ENCODE data around the gene FOCAD.

The FOCAD gene

GRCh38 chr9:20898885-20899554, 215.0 kb downstream of the FOCAD start:
- H3K9ac ChIP-seq: no peak overlapping the region
- no peak for TF ChIP-seq Cebpa-rat (IDR thresholded peaks at IDR 0.05)
- no peak overlapping the region for H3K4me2 ChIP-seq
- no peaks in the 10 kb centered on the region for H3K9me3 ChIP-seq
- H4K20me1 ChIP-seq: no peaks in the 10 kb centered on the region
- no peak overlapping the region for H3K4me3 ChIP-seq
- H3K4me1 ChIP-seq: no peaks in the 10 kb centered on the region
- no peak overlapping the region for H3K27ac ChIP-seq
- H3K27me3 ChIP-seq: no peaks in the 10 kb centered on the region
- no peaks in the 10 kb centered on the region for H3K36me3 ChIP-seq

DNA sequence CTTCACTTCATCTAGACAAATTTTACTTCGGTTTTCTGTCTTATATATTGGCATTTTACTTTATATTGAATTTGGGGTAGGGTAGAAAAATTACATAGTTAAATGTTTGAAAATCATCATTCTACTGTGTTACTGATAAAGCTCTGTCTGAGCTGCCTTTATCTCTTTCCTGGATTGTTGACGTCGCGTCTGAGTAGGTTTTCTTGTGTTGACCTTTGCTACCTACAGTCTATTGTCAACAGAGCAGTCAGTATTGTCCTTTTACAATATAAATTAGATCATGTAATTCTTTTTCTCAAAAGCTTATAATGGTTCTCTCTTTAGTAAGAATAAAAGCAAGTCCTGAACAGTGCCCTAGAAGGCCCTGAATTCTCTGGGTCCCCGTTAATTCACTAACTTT, 219.2 kb downstream of the FOCAD start:
- Histone ChIP-seq H3K9me3 (no peaks in the 10 kb centered on the region), H3K4me1 (no peaks in the 10 kb centered on the region), H3K27me3 (no peaks in the 10 kb centered on the region), H3K9ac (no peak overlapping the region), H3K27ac (no peak overlapping the region), H3K4me2 (no peak overlapping the region), H3K4me3 (no peak overlapping the region), H4K20me1 (no peaks in the 10 kb centered on the region), H3K36me3 (no peaks in the 10 kb centered on the region)
- TF ChIP-seq Cebpa-rat (IDR thresholded peaks at IDR 0.05): no peak

GRCh38 chr9:20904995-20905394, 220.9 kb downstream of the FOCAD start:
- H3K4me2 ChIP-seq: no peak overlapping the region
- no peaks in the 10 kb centered on the region for H3K9me3 ChIP-seq
- no peaks in the 10 kb centered on the region for H3K4me1 ChIP-seq
- no peak overlapping the region for H3K4me3 ChIP-seq
- TF ChIP-seq Cebpa-rat (IDR thresholded peaks at IDR 0.05): no peak
- no peak overlapping the region for H3K27ac ChIP-seq
- no peaks in the 10 kb centered on the region for H3K36me3 ChIP-seq
- no peaks in the 10 kb centered on the region for H4K20me1 ChIP-seq
- no peak overlapping the region for H3K9ac ChIP-seq
- no peaks in the 10 kb centered on the region for H3K27me3 ChIP-seq

- no peaks in the 10 kb centered on the region for H3K4me1 ChIP-seq
- H3K9ac ChIP-seq: no peak overlapping the region
- no peak overlapping the region for H3K4me3 ChIP-seq
- no peaks in the 10 kb centered on the region for H4K20me1 ChIP-seq
- no peaks in the 10 kb centered on the region for H3K36me3 ChIP-seq
- TF ChIP-seq Cebpa-rat (IDR thresholded peaks at IDR 0.05): no peak
- H3K27me3 ChIP-seq: no peaks in the 10 kb centered on the region
- H3K4me2 ChIP-seq: no peak overlapping the region
- H3K9me3 ChIP-seq: no peaks in the 10 kb centered on the region
- no peak overlapping the region for H3K27ac ChIP-seq
These were observed 222.3 kb downstream of the FOCAD start for GRCh38 chr9:20906326-20906725.

- H3K9me3 ChIP-seq: no peaks in the 10 kb centered on the region
- no peaks in the 10 kb centered on the region for H4K20me1 ChIP-seq
- no peak overlapping the region for H3K9ac ChIP-seq
- H3K4me1 ChIP-seq: no peaks in the 10 kb centered on the region
- no peak overlapping the region for H3K4me3 ChIP-seq
- no peak overlapping the region for H3K4me2 ChIP-seq
- no peaks in the 10 kb centered on the region for H3K36me3 ChIP-seq
- TF ChIP-seq Cebpa-rat (IDR thresholded peaks at IDR 0.05): no peak
- no peaks in the 10 kb centered on the region for H3K27me3 ChIP-seq
- H3K27ac ChIP-seq: no peak overlapping the region
These were observed 224.4 kb downstream of the FOCAD start for GRCh38 chr9:20908461-20908860.

DNA sequence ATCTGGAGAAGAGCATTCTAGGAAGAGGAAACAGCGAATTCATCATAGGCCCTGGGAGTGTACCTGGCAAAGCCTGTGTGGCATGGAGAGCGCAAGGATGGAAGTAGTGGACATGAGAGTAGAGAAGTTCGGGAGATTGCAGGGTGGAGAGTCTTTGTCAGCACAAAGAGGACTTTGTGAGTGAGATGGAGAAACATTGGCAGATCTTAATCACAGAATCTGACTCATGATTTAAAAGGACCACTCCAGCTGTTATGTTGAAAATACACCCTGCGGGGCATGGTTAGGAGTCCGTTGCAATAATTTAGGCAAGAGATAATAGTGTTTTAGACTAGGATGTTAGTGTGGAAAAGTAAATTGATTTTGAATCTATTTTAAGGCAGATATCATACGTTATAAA, 230.5 kb downstream of the FOCAD start:
- H3K4me2 ChIP-seq: no peak overlapping the region
- no peaks in the 10 kb centered on the region for H4K20me1 ChIP-seq
- H3K27ac ChIP-seq: no peak overlapping the region
- H3K9me3 ChIP-seq: no peaks in the 10 kb centered on the region
- H3K9ac ChIP-seq: no peak overlapping the region
- no peak for TF ChIP-seq Cebpa-rat (IDR thresholded peaks at IDR 0.05)
- no peaks in the 10 kb centered on the region for H3K4me1 ChIP-seq
- H3K27me3 ChIP-seq: no peaks in the 10 kb centered on the region
- H3K36me3 ChIP-seq: no peaks in the 10 kb centered on the region
- H3K4me3 ChIP-seq: no peak overlapping the region

GRCh38 chr9:20921362-20921761, 237.3 kb downstream of the FOCAD start:
- no peak overlapping the region for H3K4me3 ChIP-seq
- no peaks in the 10 kb centered on the region for H3K27me3 ChIP-seq
- H3K9ac ChIP-seq: no peak overlapping the region
- H4K20me1 ChIP-seq: no peaks in the 10 kb centered on the region
- no peak overlapping the region for H3K27ac ChIP-seq
- TF ChIP-seq Cebpa-rat (IDR thresholded peaks at IDR 0.05): no peak
- H3K4me2 ChIP-seq: no peak overlapping the region
- no peaks in the 10 kb centered on the region for H3K36me3 ChIP-seq
- H3K9me3 ChIP-seq: no peaks in the 10 kb centered on the region
- H3K4me1 ChIP-seq: no peaks in the 10 kb centered on the region

- Histone ChIP-seq H3K4me2 (no peak overlapping the region), H3K9ac (no peak overlapping the region), H3K9me3 (no peaks in the 10 kb centered on the region), H3K4me1 (no peaks in the 10 kb centered on the region), H3K27ac (no peak overlapping the region), H3K36me3 (no peaks in the 10 kb centered on the region), H3K4me3 (no peak overlapping the region), H3K27me3 (no peaks in the 10 kb centered on the region), H4K20me1 (no peaks in the 10 kb centered on the region)
- TF ChIP-seq Cebpa-rat (IDR thresholded peaks at IDR 0.05): no peak
These were observed 241.4 kb downstream of the FOCAD start for GRCh38 chr9:20925256-20926045.

DNA sequence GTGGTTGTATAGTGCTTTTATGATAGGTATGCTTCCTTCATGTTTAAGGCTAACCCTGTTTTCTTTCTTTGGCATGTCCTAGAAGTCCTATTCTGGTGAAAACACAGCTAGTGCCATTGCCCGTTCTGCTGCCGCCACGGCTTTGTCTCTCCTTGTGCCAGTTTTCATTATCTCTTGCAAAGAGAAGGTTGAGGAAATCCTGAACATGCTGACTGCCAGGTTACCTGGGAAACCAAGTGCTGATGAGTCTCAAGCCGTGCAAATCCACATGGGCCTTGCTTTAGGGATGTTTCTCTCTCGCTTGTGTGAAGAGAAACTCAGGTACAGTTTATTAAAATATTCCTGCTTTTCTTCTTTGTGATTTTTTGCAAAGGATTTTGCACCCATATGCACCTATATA, 245.2 kb downstream of the FOCAD start:
- Histone ChIP-seq H3K4me1 (no peaks in the 10 kb centered on the region), H3K27ac (no peak overlapping the region), H3K4me3 (no peak overlapping the region), H3K27me3 (no peaks in the 10 kb centered on the region), H4K20me1 (no peaks in the 10 kb centered on the region), H3K36me3 (no peaks in the 10 kb centered on the region), H3K4me2 (no peak overlapping the region), H3K9ac (no peak overlapping the region), H3K9me3 (no peaks in the 10 kb centered on the region)
- TF ChIP-seq Cebpa-rat (IDR thresholded peaks at IDR 0.05): no peak

DNA sequence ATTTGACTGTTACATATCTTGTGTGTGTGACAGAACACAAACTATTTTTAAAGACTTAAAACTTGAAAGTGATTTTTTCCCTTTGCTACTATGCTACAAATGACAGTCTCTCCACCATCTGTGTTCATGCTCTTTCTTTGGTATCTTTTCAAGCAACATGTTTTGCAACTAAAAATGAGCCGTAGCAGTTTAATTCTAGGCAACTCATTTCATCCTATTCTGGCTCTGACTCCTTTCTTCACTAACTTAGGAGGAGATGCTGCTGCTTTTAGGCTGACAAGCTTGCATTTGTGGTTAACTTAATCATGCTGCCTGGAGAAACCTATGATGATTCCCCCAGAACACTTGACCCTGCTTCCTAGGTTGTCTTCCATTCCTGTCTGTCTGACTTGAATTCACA, 246.8 kb downstream of the FOCAD start:
- Histone ChIP-seq H3K4me3 (no peak overlapping the region), H3K27me3 (no peaks in the 10 kb centered on the region), H3K9me3 (no peaks in the 10 kb centered on the region), H4K20me1 (no peaks in the 10 kb centered on the region), H3K4me2 (no peak overlapping the region), H3K27ac (no peak overlapping the region), H3K9ac (no peak overlapping the region), H3K36me3 (no peaks in the 10 kb centered on the region), H3K4me1 (no peaks in the 10 kb centered on the region)
- TF ChIP-seq Cebpa-rat (IDR thresholded peaks at IDR 0.05): no peak
